HFF-Myc (cell line): ENCODE results near the gene PDE4A.

Source experiments
- DNase-seq: peaks from one replicate; pipeline ENCODE4 v3.0.0-alpha.2; 2011; ENCODE audit warnings: low read depth; ENCODE audit errors: extremely low read depth
- H3K4me3 ChIP-seq: replicated peaks from 2 replicates; pipeline ENCODE4 v1.5.1; 2011; ENCODE audit warnings: low read depth, mild to moderate bottlenecking, control low read depth, low read length
- TF ChIP-seq, protein P1 (sequence below): IDR thresholded peaks from 2 replicates; pipeline ENCODE4 v1.5.1; 2012; ENCODE audit warnings: mild to moderate bottlenecking, low read depth, low read length, control low read depth; ENCODE audit errors: missing control alignments

PDE4A gene

GRCh38 chr19:10514211-10515145 lies 94.1 kb downstream of the PDE4A start:
- TF ChIP-seq, protein P1, sequence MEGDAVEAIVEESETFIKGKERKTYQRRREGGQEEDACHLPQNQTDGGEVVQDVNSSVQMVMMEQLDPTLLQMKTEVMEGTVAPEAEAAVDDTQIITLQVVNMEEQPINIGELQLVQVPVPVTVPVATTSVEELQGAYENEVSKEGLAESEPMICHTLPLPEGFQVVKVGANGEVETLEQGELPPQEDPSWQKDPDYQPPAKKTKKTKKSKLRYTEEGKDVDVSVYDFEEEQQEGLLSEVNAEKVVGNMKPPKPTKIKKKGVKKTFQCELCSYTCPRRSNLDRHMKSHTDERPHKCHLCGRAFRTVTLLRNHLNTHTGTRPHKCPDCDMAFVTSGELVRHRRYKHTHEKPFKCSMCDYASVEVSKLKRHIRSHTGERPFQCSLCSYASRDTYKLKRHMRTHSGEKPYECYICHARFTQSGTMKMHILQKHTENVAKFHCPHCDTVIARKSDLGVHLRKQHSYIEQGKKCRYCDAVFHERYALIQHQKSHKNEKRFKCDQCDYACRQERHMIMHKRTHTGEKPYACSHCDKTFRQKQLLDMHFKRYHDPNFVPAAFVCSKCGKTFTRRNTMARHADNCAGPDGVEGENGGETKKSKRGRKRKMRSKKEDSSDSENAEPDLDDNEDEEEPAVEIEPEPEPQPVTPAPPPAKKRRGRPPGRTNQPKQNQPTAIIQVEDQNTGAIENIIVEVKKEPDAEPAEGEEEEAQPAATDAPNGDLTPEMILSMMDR = no peak
- H3K4me3 ChIP-seq = no peak overlapping the region
- DNase-seq = no peak

DNA sequence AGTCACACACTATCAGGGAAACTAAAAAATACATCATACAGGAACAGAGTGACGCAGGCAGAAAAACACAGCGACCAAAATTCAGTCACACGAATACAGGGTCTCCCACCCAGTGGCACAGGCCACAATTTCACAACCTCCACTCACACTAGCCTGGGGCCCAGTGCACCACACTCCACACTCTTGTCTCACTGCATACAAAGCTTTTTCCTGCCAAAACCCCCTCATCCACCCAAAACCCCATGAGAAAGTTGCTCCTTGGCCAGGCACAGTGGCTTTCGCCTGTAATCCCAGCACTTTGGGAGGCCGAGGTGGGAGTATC lies 95.7 kb downstream of the PDE4A start:
- TF ChIP-seq, protein P1 = no peak
- no peak overlapping the region for H3K4me3 ChIP-seq
- no peak for DNase-seq

GRCh38 chr19:10516671-10517286 lies 96.4 kb downstream of the PDE4A start:
- TF ChIP-seq, protein P1 = no peak
- H3K4me3 ChIP-seq = no peak overlapping the region
- DNase-seq = no peak

DNA sequence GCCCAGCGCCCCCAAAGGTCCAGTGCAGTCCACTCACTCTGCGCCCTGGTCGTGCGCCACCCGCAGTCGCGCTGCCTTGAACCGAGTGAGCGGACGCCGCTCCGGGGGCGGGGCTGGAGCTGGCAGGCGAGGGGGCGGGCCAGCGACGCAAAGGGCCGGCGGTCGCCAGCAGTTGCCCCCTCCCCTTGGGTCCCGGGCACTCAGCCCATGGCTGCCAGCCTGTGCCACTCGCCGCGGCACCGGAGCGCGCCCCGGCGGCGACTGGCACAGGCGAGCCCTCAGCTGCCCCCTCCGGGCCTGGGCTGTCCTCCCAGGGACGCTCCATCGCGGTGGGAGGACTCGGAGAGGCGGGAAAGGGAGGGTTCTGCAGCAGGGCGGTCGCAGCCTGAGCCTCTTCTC lies 97.0 kb downstream of the PDE4A start, which contains the start of gene S1PR5:
S1PR5 (minus strand) TSS at position 87 of the 399 bp plus-strand sequence. CDS start 2,436 bp downstream, outside the sequence.
- TF ChIP-seq, protein P1 = no peak
- H3K4me3 ChIP-seq = no peak within 1 kb of the TSS
- DNase-seq = no peak

- DNase-seq = no peak
- H3K4me3 ChIP-seq = no peak overlapping the region
These were observed 97.6 kb downstream of the PDE4A start for GRCh38 chr19:10517760-10518443.

More at GRCh38 chr19:10517760-10518443, 97.6 kb downstream of the PDE4A start:
- TF ChIP-seq, protein P1 = no peak
